Prostate gland (tissue), 2 donors: ENCODE data around the gene NDC80.

ENCODE experiments used
- POLR2A ChIP-seq: fragments of 450-650 bp; IDR thresholded peaks from one replicate; pipeline ENCODE4 v1.6.1; 2016; ENCODE audit warnings: antibody characterized with exemption, mild to moderate bottlenecking
- TF ChIP-seq, protein P1 (sequence below), 4 experiments: fragments of 200-600 bp in 2 of 4; fragments of 450-650 bp in 2 of 4; sonication (generic) in 2 of 4; IDR thresholded peaks; 1 replicate in 3 of 4; 2 replicates in 1 of 4; pipeline ENCODE4 v1.5.1; 2016 to 2019; ENCODE audit warnings: antibody characterized with exemption in 4 of 4, mild to moderate bottlenecking in 2 of 4, moderate library complexity in 2 of 4

DNA sequence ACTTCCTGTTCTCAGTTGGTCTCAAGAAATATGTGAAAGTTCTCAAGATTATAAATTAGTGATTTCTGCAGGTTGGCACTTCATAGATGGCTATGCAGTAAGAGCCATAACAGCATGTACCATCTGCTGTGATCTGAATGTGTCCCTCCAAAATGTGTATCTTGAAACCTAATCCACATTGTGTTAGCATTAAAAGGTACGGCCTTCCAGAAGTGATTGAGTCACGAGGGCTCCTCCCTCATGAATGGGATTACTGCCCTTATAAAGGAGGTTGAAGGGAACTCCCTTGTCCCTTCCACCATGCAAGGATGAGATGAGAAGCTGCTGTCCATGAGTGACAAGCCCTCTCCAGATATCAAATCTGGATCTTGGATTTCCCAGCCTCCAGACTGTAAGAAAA lies 45.0 kb upstream of the NDC80 start:
- TF ChIP-seq, protein P1, sequence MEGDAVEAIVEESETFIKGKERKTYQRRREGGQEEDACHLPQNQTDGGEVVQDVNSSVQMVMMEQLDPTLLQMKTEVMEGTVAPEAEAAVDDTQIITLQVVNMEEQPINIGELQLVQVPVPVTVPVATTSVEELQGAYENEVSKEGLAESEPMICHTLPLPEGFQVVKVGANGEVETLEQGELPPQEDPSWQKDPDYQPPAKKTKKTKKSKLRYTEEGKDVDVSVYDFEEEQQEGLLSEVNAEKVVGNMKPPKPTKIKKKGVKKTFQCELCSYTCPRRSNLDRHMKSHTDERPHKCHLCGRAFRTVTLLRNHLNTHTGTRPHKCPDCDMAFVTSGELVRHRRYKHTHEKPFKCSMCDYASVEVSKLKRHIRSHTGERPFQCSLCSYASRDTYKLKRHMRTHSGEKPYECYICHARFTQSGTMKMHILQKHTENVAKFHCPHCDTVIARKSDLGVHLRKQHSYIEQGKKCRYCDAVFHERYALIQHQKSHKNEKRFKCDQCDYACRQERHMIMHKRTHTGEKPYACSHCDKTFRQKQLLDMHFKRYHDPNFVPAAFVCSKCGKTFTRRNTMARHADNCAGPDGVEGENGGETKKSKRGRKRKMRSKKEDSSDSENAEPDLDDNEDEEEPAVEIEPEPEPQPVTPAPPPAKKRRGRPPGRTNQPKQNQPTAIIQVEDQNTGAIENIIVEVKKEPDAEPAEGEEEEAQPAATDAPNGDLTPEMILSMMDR (IDR thresholded peaks at IDR 0.05), result no peak
- TF ChIP-seq POLR2A, result no peak
